Sigmoid colon (tissue), 7 donors: ENCODE data around the gene TTC27. TPM values are rescaled to one million over a fixed set of nuclear protein-coding genes. Genes with fewer than 3 reads are reported as not detected.

Experiments
- DNase-seq: peaks from one replicate; pipeline ENCODE4 v3.0.0-alpha.2; 2019
- H3K27ac ChIP-seq, 4 donors: fragments of 200-600 bp; sonication (generic); one replicate each; pipeline ENCODE4 v1.5.1; 2016 to 2019; ENCODE audit warnings: mild to moderate bottlenecking in 1 of 4
- H3K27me3 ChIP-seq, 3 donors: fragments of 200-600 bp; sonication (generic); one replicate each; pipeline ENCODE4 v1.5.1; 2019; ENCODE audit warnings: mild to moderate bottlenecking in 1 of 3
- H3K36me3 ChIP-seq, 4 donors: fragments of 200-600 bp; sonication (generic); one replicate each; pipeline ENCODE4 v1.5.1; 2016 to 2019
- H3K4me1 ChIP-seq, 4 donors: fragments of 200-600 bp; sonication (generic); one replicate each; pipeline ENCODE4 v1.5.1; 2017 to 2019
- H3K4me3 ChIP-seq, 4 donors: fragments of 200-600 bp; sonication (generic); one replicate each; pipeline ENCODE4 v1.5.1; 2017 to 2019; ENCODE audit warnings: mild to moderate bottlenecking in 2 of 4, moderate library complexity in 1 of 4
- H3K9me3 ChIP-seq, 4 donors: fragments of 200-600 bp in 3 of 4; sonication (generic) in 3 of 4; one replicate each; pipeline versions ENCODE4 v1.5.1 to v1.6.1; 2013 to 2019
- EP300 ChIP-seq, 4 donors: sonication (generic); formaldehyde crosslinking; IDR thresholded peaks; one replicate each; pipeline ENCODE4 v1.6.1; 2017; ENCODE audit warnings: antibody characterized with exemption in 4 of 4
- POLR2A ChIP-seq, 2 donors: fragments of 450-650 bp; IDR thresholded peaks; one replicate each; pipeline ENCODE4 v1.6.1; 2016; ENCODE audit warnings: antibody characterized with exemption in 2 of 2, mild to moderate bottlenecking in 2 of 2, moderate library complexity in 2 of 2
- POLR2AphosphoS5 ChIP-seq, 4 donors: sonication (generic); formaldehyde crosslinking; IDR thresholded peaks; one replicate each; pipeline ENCODE4 v1.6.1; 2017; ENCODE audit warnings: antibody characterized with exemption in 4 of 4
- WGBS, 2 donors: extraction: QIAGEN DNeasy Blood & Tissue Kit; methylation state at CpG; one replicate each; pipeline ENCODE4 v1.1.7; 2013; 5-methylcytosine and 5-hydroxymethylcytosine counted together
- intact Hi-C: fragments of 100-400 bp; cut with DNase I; formaldehyde crosslinking; loops from one replicate; pipeline ENCODE4 v1.15.1; 2023
- polyA plus RNA-seq, 3 donors: library from polyadenylated mRNA; stranded (reverse); fragments of 200-250 nt; gene quantifications; one replicate each; pipeline ENCODE4 v1.2.3, GENCODE V29; 2013
- total RNA-seq, 4 donors: library from RNA; depleted of rRNA; stranded (reverse); fragments of >200 nt; gene quantifications; one replicate each; pipeline ENCODE4 v1.1.0, GENCODE V29; 2016
- TF ChIP-seq, protein P1 (sequence below), 4 experiments: fragments of 450-650 bp in 3 of 4; fragments of 200-600 bp in 1 of 4; IDR thresholded peaks; one replicate each; pipeline ENCODE4 v1.5.1; 2016 to 2019; ENCODE audit warnings: antibody characterized with exemption in 4 of 4, mild to moderate bottlenecking in 3 of 4, moderate library complexity in 2 of 4
- donor health status: healthy with polysubstance abuse.
- donor health status: Bipolar disorder and iron deficiency.
- donor health status: healthy.

Gene TTC27
- total and polyA plus RNA-seq, 7 donors, result 3.0 to 22.5 (median 14.1) TPM

DNA sequence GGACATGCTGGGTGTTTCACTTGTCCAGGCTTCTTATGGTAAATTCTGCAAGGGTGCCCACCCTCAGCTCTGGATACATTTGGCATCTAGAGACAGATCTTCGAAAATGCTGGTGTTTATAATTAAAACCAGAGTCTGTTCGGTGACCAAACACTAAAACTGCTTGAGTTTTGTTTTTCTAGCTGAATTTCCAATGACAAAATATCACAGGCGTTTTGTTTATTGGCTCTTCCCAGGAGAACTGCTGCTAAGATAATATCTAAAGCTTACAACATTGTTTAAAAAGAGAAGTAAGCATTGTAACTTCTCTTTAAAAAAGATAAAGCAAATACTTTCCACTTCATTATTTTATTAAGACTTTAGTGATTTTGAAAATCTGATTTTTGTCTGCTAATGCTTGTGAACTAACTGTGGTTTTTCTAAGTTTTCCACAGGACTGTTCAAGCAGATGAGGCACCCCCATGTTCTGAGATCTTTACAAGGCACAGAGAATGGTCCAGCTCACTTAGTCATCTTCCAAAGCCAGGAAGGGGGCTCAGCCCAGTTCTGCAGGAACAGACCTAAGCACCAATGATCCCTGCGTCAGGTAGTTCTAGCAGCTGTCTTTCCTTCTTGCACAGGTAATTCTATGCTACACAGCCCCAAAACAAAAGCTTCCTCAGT lies 224.1 kb downstream of the TTC27 start:
- H3K36me3 ChIP-seq, result no peaks in the 10 kb centered on the region
- H3K4me1 ChIP-seq, result no peaks in the 10 kb centered on the region
- H3K4me3 ChIP-seq, result no peak overlapping the region
- H3K27ac ChIP-seq, result no peak overlapping the region
- WGBS, 2 donors, result 73 to 78% methylated on average over 4 of the region's 4 CpGs
- H3K9me3 ChIP-seq, result no peaks in the 10 kb centered on the region
- no peaks in the 10 kb centered on the region for H3K27me3 ChIP-seq
- TF ChIP-seq POLR2AphosphoS5 (IDR thresholded peaks at IDR 0.05) (no peak), POLR2A (IDR thresholded peaks at IDR 0.05) (no peak), EP300 (IDR thresholded peaks at IDR 0.05) (no peak)
- TF ChIP-seq, protein P1, sequence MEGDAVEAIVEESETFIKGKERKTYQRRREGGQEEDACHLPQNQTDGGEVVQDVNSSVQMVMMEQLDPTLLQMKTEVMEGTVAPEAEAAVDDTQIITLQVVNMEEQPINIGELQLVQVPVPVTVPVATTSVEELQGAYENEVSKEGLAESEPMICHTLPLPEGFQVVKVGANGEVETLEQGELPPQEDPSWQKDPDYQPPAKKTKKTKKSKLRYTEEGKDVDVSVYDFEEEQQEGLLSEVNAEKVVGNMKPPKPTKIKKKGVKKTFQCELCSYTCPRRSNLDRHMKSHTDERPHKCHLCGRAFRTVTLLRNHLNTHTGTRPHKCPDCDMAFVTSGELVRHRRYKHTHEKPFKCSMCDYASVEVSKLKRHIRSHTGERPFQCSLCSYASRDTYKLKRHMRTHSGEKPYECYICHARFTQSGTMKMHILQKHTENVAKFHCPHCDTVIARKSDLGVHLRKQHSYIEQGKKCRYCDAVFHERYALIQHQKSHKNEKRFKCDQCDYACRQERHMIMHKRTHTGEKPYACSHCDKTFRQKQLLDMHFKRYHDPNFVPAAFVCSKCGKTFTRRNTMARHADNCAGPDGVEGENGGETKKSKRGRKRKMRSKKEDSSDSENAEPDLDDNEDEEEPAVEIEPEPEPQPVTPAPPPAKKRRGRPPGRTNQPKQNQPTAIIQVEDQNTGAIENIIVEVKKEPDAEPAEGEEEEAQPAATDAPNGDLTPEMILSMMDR (IDR thresholded peaks at IDR 0.05), result no peak
- no peak for DNase-seq
- intact Hi-C loops, result no loop called here

- no peaks in the 10 kb centered on the region for H3K36me3 ChIP-seq
- TF ChIP-seq POLR2AphosphoS5 (IDR thresholded peaks at IDR 0.05) (no peak), POLR2A (IDR thresholded peaks at IDR 0.05) (no peak), EP300 (IDR thresholded peaks at IDR 0.05) (no peak)
- TF ChIP-seq, protein P1 (IDR thresholded peaks at IDR 0.05), result no peak
- WGBS, 2 donors, result 91 to 92% methylated on average over 5 of the region's 5 CpGs
- intact Hi-C loops, result no loop called here
- no peaks in the 10 kb centered on the region for H3K4me1 ChIP-seq
- no peak overlapping the region for H3K27ac ChIP-seq
- DNase-seq, result no peak
- no peak overlapping the region for H3K4me3 ChIP-seq
- no peaks in the 10 kb centered on the region for H3K27me3 ChIP-seq
- no peaks in the 10 kb centered on the region for H3K9me3 ChIP-seq
Observed at GRCh38 chr2:32852856-32853255, 225.0 kb downstream of the TTC27 start.

DNA sequence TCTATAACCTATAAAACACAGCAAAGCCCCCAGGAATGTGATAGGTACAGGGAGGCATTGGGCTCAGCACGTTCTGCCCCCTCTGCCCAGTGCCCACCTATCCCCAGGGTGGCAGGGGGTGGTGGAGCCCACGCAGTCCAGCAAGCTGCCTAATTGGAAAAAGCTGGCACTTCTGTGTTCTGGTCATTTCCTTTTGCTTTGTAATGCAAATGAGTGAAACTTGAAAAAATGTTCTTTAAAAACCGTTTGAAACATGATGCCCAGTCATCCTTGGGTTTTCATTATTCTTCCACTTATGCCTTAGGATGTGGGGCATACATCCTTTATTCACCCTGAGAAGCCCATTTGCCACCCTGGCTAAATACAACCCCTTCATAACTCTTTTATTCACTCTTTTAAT lies 229.0 kb downstream of the TTC27 start:
- Histone ChIP-seq H3K36me3 (no peaks in the 10 kb centered on the region), H3K27me3 (no peaks in the 10 kb centered on the region), H3K4me3 (no peak overlapping the region), H3K4me1 (no peaks in the 10 kb centered on the region), H3K27ac (no peak overlapping the region), H3K9me3 (no peaks in the 10 kb centered on the region)
- WGBS, 2 donors, result 51 to 63% methylated on average over 3 of the region's 3 CpGs
- TF ChIP-seq EP300 (IDR thresholded peaks at IDR 0.05) (no peak), POLR2AphosphoS5 (IDR thresholded peaks at IDR 0.05) (no peak), POLR2A (IDR thresholded peaks at IDR 0.05) (no peak)
- TF ChIP-seq, protein P1 (IDR thresholded peaks at IDR 0.05), result no peak
- intact Hi-C loops, result no loop called here
- DNase-seq, result no peak

DNA sequence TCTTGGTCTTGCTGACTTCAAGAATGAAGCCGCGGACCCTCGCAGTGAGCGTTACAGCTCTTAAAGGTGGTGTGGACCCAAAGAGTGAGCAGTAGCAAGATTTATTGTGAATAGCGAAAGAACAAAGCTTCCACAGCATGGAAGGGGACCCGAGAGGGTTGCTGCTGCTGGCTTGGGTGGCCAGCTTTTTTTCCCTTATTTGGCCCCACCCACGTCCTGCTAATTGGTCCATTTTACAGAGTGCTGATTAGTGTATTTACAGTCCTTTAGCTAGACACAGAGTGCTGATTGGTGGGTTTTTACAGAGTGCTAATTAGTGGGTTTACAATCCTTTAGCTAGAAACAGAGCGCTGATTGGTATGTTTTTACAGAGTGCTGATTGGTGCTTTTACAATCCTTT lies 230.9 kb downstream of the TTC27 start:
- no peak overlapping the region for H3K4me3 ChIP-seq
- H3K27me3 ChIP-seq, result no peaks in the 10 kb centered on the region
- no peak for DNase-seq
- TF ChIP-seq, protein P1 (IDR thresholded peaks at IDR 0.05), result no peak
- TF ChIP-seq EP300 (IDR thresholded peaks at IDR 0.05), result no peak
- no peaks in the 10 kb centered on the region for H3K4me1 ChIP-seq
- no peaks in the 10 kb centered on the region for H3K9me3 ChIP-seq
- no peaks in the 10 kb centered on the region for H3K36me3 ChIP-seq
- 94 to 96% methylated on average over 8 of the region's 8 CpGs for WGBS, 2 donors
- no peak overlapping the region for H3K27ac ChIP-seq
- intact Hi-C loops, result no loop called here

GRCh38 chr2:32860385-32860784 lies 232.5 kb downstream of the TTC27 start:
- H3K27ac ChIP-seq, result no peak overlapping the region
- H3K27me3 ChIP-seq, result no peaks in the 10 kb centered on the region
- TF ChIP-seq, protein P1 (IDR thresholded peaks at IDR 0.05), result no peak
- TF ChIP-seq POLR2A (IDR thresholded peaks at IDR 0.05), result no peak
- no peak for TF ChIP-seq POLR2AphosphoS5 (IDR thresholded peaks at IDR 0.05)
- no peak for TF ChIP-seq EP300 (IDR thresholded peaks at IDR 0.05)
- H3K36me3 ChIP-seq, result no peaks in the 10 kb centered on the region
- no peak for DNase-seq
- H3K9me3 ChIP-seq, result no peaks in the 10 kb centered on the region
- intact Hi-C loops, result no loop called here
- no peak overlapping the region for H3K4me3 ChIP-seq
- peaks cover 0 to 9% (median 0%) of the 10 kb centered on the region in 4 donors for H3K4me1 ChIP-seq
